Activated T-cell treated with anti-CD3 and anti-CD28 coated beads, Interleukin-2, amount 50 U/mL, for 72 hours (primary cell): ENCODE data around the gene THUMPD1. TPM values are rescaled to one million over a fixed set of nuclear protein-coding genes. Genes with fewer than 3 reads are reported as not detected.
"Not testable (repeated sequence)": the region's sequence is repeated elsewhere in the genome, so short reads cannot be mapped to it uniquely, and the experiment has no call there.

Source experiments
- ATAC-seq, 2 donors: fragments of 150-1000 bp; cut with Tn5 transposase; replicated peaks in 1 of 2; 2 replicates each; pipeline ENCODE4 v1.10.0; 2021; ENCODE audit warnings: moderate library complexity in 2 of 2, mild to moderate bottlenecking in 1 of 2
- DNase-seq, 2 donors: peaks; one replicate each; pipeline ENCODE4 v3.0.0; 2021 to 2022; ENCODE audit warnings: mixed read lengths in 1 of 2
- H3K27ac Mint-ChIP-seq: one replicate; pipeline ENCODE4 v1.8.0; 2022; ENCODE audit warnings: mild to moderate bottlenecking, moderate library complexity, mixed read lengths
- H3K27me3 Mint-ChIP-seq: one replicate; pipeline ENCODE4 v1.8.0; 2022; ENCODE audit warnings: low read depth, mixed read lengths
- H3K36me3 Mint-ChIP-seq, 2 donors: one replicate each; pipeline ENCODE4 v1.8.0; 2022; ENCODE audit warnings: mixed read lengths in 2 of 2, mild to moderate bottlenecking in 1 of 2; ENCODE audit not compliant: insufficient read depth in 2 of 2
- H3K4me1 Mint-ChIP-seq: one replicate; pipeline ENCODE4 v1.8.0; 2022; ENCODE audit warnings: low read depth, mixed read lengths
- H3K4me3 Mint-ChIP-seq, 2 donors: one replicate each; pipeline ENCODE4 v1.8.0; 2022; ENCODE audit warnings: mild to moderate bottlenecking in 2 of 2, mixed read lengths in 2 of 2, moderate library complexity in 2 of 2
- H3K9me3 Mint-ChIP-seq, 2 donors: one replicate each; pipeline ENCODE4 v1.8.0; 2022; ENCODE audit warnings: mixed read lengths in 2 of 2
- total RNA-seq, 2 donors: library from RNA; stranded (reverse); gene quantifications; one replicate each; pipeline ENCODE4 v1.2.3, GENCODE V29; 2022

THUMPD1 gene
- total RNA-seq, 2 donors from 2014 or later, result 53.7 to 54.4 TPM

- DNase-seq (no peak), ATAC-seq (no peak)
- Mint-ChIP-seq H3K27ac (no peak overlapping the region), H3K36me3 (peaks cover 0 to 11% of the 10 kb centered on the region in 2 donors), H3K4me3 (no peak overlapping the region), H3K27me3 (no peaks in the 10 kb centered on the region), H3K4me1 (peaks cover 17% of the 10 kb centered on the region), H3K9me3 (peaks cover 0 to 5% of the 10 kb centered on the region in 2 donors)
Measured at GRCh38 chr16:20743591-20743990, 2.0 kb upstream of the THUMPD1 start.

GRCh38 chr16:20740901-20741521 is 607 bp downstream of the THUMPD1 start:
- Mint-ChIP-seq H3K9me3 (no peaks in the 10 kb centered on the region), H3K27me3 (no peaks in the 10 kb centered on the region), H3K4me1 (peaks cover 29% of the 10 kb centered on the region), H3K27ac (peak overlapping the region; percentile 97), H3K4me3 (peak overlapping the region; percentile 83 to 98), H3K36me3 (peaks cover 4 to 20% of the 10 kb centered on the region in 2 donors)
- ATAC-seq, result peak; percentile 86
- DNase-seq, result peak; percentile 92 to 93

DNA sequence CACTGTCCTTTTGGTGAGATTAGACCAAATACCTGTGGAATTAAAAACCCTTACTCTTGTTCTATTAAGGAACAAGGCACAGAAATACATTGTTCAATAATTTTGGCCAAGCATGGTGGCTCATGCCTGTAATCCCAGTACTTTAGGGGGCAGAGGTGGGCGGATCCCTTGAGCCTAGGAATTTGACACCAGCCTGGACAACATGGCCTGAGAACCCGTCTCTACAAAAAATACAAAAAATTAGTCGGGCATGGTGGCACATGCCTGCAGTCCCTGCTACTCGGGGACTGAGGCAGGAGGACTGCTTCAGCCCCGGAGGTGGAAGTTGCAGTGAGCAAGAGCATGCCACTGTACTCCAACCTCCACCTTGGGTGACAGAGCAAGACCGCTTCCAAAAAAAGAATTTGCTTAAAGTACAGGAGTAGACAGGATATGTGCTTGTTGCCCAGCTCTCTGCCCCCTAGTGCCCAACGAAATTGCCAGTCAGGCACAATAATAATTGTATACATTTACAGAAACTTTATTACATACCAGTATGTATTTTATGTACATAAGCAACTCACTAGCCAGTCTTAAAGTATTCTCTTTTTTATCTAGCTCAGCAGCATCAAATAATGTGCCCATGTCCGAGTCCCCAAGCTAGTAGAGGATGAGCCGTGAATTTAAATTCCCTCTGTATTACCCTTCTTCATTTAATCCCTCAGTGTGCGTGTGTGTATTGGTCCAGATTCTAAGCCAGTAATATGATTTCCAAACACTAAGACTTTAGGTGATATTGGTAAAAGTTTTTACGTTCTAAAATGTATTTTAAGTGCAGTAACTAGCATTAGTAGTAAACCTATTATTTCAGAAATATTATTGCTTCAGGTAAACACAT is 1.4 kb downstream of the THUMPD1 start:
- no peak for ATAC-seq
- Mint-ChIP-seq H3K4me3 (peak overlapping the region; percentile 83 to 98), H3K9me3 (no peaks in the 10 kb centered on the region), H3K27ac (peak overlapping the region; percentile 97), H3K36me3 (peaks cover 4 to 24% of the 10 kb centered on the region in 2 donors), H3K27me3 (no peaks in the 10 kb centered on the region), H3K4me1 (peaks cover 37% of the 10 kb centered on the region)
- DNase-seq, result peak; percentile 10 to 23

DNA sequence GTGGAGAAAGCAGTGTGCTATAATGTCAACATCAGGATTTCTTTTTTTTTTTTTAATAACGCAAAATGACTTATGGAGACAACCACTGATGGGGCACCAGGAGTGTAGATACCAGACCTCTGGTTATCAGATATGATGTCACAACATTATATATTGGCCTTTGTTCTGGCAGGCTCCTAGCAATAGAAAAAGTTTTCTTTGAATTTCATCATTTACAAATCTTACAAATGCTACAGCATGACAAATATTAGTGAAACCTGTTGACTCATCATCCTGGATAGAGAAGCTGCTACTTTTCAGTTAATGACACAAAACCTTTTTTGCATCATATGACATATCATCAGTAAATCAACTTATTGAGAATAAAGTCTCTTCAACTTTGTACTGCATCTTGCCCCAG is 6.1 kb downstream of the THUMPD1 start:
- H3K4me1 Mint-ChIP-seq, result peaks cover 34% of the 10 kb centered on the region
- H3K27ac Mint-ChIP-seq, result peak overlapping the region; percentile 96
- DNase-seq (no peak), ATAC-seq (peak; percentile 79 to 80)
- H3K4me3 Mint-ChIP-seq, result peak overlapping the region in 1 of 2 donors; percentile 48
- H3K9me3 Mint-ChIP-seq, result no peaks in the 10 kb centered on the region
- H3K36me3 Mint-ChIP-seq, result peaks cover 4 to 28% of the 10 kb centered on the region in 2 donors
- H3K27me3 Mint-ChIP-seq, result no peaks in the 10 kb centered on the region

GRCh38 chr16:20734782-20735181 is 6.8 kb downstream of the THUMPD1 start:
- Mint-ChIP-seq H3K4me1 (peaks cover 26% of the 10 kb centered on the region), H3K27ac (peak overlapping the region; percentile 96), H3K27me3 (no peaks in the 10 kb centered on the region), H3K4me3 (no peak overlapping the region), H3K9me3 (no peaks in the 10 kb centered on the region), H3K36me3 (peaks cover 4 to 28% of the 10 kb centered on the region in 2 donors)
- no peak for DNase-seq
- no peak for ATAC-seq

GRCh38 chr16:20734056-20734455 is 7.6 kb downstream of the THUMPD1 start:
- DNase-seq (no peak), ATAC-seq (no peak)
- Mint-ChIP-seq H3K36me3 (peaks cover 4 to 28% of the 10 kb centered on the region in 2 donors), H3K9me3 (no peaks in the 10 kb centered on the region), H3K27me3 (no peaks in the 10 kb centered on the region), H3K4me1 (peaks cover 25% of the 10 kb centered on the region), H3K4me3 (no peak overlapping the region), H3K27ac (peak overlapping the region; percentile 96)

DNA sequence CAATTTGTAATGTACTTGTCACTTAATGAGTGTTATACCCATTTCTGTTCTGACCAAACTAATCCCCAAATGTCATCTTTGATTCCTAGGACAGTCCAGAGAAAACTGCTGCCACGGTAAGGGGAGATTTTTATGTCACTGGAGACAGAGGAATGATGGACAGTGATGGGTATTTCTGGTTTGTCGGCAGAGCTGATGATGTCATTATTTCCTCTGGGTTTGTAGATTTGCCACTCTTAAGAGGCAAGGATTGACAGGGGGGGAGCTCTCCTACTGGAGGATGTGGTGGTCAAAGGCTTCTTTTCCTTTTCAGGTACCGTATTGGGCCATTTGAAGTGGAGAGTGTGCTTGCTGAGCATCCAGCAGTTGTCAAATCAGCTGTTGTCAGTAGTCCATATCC is 12.5 kb downstream of the THUMPD1 start:
- no peak overlapping the region for H3K4me3 Mint-ChIP-seq
- H3K27me3 Mint-ChIP-seq, result no peaks in the 10 kb centered on the region
- peaks cover 0 to 2% of the 10 kb centered on the region in 2 donors for H3K36me3 Mint-ChIP-seq
- no peaks in the 10 kb centered on the region for H3K9me3 Mint-ChIP-seq
- H3K27ac Mint-ChIP-seq, result no peak overlapping the region
- no peak for ATAC-seq
- no peak for DNase-seq
- no peaks in the 10 kb centered on the region for H3K4me1 Mint-ChIP-seq

GRCh38 chr16:20727181-20727580 is 14.4 kb downstream of the THUMPD1 start:
- ATAC-seq (no peak), DNase-seq (no peak)
- H3K9me3 Mint-ChIP-seq, result no peaks in the 10 kb centered on the region
- H3K27me3 Mint-ChIP-seq, result no peaks in the 10 kb centered on the region
- no peaks in the 10 kb centered on the region for H3K4me1 Mint-ChIP-seq
- no peaks in the 10 kb centered on the region for H3K36me3 Mint-ChIP-seq
- H3K27ac Mint-ChIP-seq, result no peak overlapping the region
- no peak overlapping the region for H3K4me3 Mint-ChIP-seq

GRCh38 chr16:20726661-20727060 is 15.0 kb downstream of the THUMPD1 start:
- DNase-seq (no peak), ATAC-seq (no peak)
- Mint-ChIP-seq H3K9me3 (no peaks in the 10 kb centered on the region), H3K4me3 (no peak overlapping the region), H3K4me1 (no peaks in the 10 kb centered on the region), H3K36me3 (no peaks in the 10 kb centered on the region), H3K27ac (no peak overlapping the region), H3K27me3 (no peaks in the 10 kb centered on the region)

GRCh38 chr16:20720251-20720650 is 21.4 kb downstream of the THUMPD1 start:
- DNase-seq (no peak), ATAC-seq (no peak)
- no peak overlapping the region for H3K4me3 Mint-ChIP-seq
- no peaks in the 10 kb centered on the region for H3K27me3 Mint-ChIP-seq
- H3K27ac Mint-ChIP-seq, result no peak overlapping the region
- no peaks in the 10 kb centered on the region for H3K9me3 Mint-ChIP-seq
- no peaks in the 10 kb centered on the region for H3K4me1 Mint-ChIP-seq
- no peaks in the 10 kb centered on the region for H3K36me3 Mint-ChIP-seq

- not testable (repeated sequence) for H3K27ac Mint-ChIP-seq, H3K4me1 Mint-ChIP-seq, H3K36me3 Mint-ChIP-seq, H3K27me3 Mint-ChIP-seq, H3K4me3 Mint-ChIP-seq, DNase-seq, ATAC-seq, H3K9me3 Mint-ChIP-seq
Measured at GRCh38 chr16:20717718-20718117, 23.9 kb downstream of the THUMPD1 start.

DNA sequence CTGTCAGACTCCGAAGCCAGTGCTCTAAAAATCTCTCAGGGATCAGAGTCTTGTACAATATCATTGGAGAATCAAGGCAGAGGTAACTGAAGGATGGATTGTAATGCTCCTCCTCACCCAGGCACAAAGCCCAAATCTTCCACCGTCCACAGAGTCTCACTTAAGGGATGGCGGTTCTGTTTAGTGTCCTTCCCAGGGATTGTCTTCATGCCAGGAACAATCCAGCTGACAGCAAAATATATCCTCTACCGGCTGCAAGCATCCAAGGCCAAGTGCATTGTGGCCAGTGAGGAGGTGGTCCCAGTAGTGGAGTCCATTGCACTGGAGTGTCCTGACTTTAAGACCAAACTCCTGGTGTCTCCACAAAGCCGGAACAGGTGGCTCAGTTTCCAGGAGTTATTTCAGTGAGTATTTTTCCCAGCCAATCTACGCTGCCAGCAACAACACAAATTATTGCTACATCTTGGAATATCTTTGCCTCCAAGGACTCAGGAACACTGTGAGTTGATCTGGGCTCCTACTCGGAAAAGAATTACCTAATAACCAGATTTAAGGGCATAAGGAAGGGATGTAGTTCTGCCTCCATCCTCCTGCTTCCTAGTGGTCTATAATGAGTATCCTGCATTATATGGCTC is 30.2 kb downstream of the THUMPD1 start:
- Mint-ChIP-seq H3K36me3 (no peaks in the 10 kb centered on the region), H3K4me3 (no peak overlapping the region), H3K4me1 (no peaks in the 10 kb centered on the region), H3K9me3 (no peaks in the 10 kb centered on the region), H3K27me3 (no peaks in the 10 kb centered on the region), H3K27ac (no peak overlapping the region)
- ATAC-seq (no peak), DNase-seq (no peak)

DNA sequence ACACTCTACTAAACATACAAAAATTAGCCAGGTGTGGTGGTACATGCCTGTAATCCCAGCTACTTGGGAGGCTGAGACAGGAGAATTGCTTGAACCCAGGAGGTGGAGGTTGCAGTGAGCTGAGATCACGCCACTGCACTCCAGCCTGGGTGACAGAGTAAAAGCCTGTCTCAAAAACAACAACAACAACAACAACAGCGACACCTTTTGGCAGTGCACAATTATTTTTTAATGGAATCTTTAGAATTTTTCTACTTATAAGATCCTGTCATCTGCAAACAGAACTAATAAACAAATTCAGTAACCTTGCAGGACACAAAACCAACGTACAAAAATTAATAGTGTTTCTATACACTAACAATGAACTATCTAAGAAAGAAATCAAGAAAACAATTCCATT is 33.5 kb downstream of the THUMPD1 start:
- not testable (repeated sequence) for H3K4me3 Mint-ChIP-seq, H3K36me3 Mint-ChIP-seq, DNase-seq, H3K9me3 Mint-ChIP-seq, H3K27ac Mint-ChIP-seq, H3K4me1 Mint-ChIP-seq, ATAC-seq, H3K27me3 Mint-ChIP-seq
